HCT116 (cell line): ENCODE data around the gene CACNA1G. TPM values are rescaled to one million over a fixed set of nuclear protein-coding genes. Genes with fewer than 3 reads are reported as not detected.

ENCODE experiments used
- ATAC-seq: fragments of 200-7000 bp; cut with Tn5 transposase; 2 replicates; pipeline ENCODE4 v1.9.1; 2020; ENCODE audit warnings: mild to moderate bottlenecking, moderate library complexity
- BruUV-seq: library from RNA; stranded (reverse); fragments of 400-500 nt; replicated peaks from 2 replicates; lab custom pipeline; 2021; lab: Mats Ljungman, UMichigan
- CTCF ChIA-PET: fragments of 300-600 bp; sonication (Branson Sonifier 250); formaldehyde crosslinking; loops from one replicate; lab custom pipeline; 2021; ENCODE audit warnings: antibody characterized with exemption; lab: Charles Lee
- POLR2A ChIA-PET: fragments of 300-600, 350-600 bp; sonication (Branson Sonifier 250); formaldehyde crosslinking; loops from one replicate; lab custom pipeline; 2021; ENCODE audit warnings: antibody characterized with exemption; lab: Charles Lee
- RAD21 ChIA-PET, 2 experiments: fragments of 300-600 bp; sonication (Branson Sonifier 250); formaldehyde crosslinking; loops; one replicate each; lab custom pipeline; 2023; ENCODE audit warnings: low total read pairs in 2 of 2; ENCODE audit not compliant: uncharacterized antibody in 2 of 2, unreplicated experiment in 2 of 2, low non-redundant PET in 1 of 2; lab: Charles Lee
- DNase-seq: peaks from one replicate; pipeline ENCODE4 v3.0.0-alpha.2; 2010; ENCODE audit warnings: low read depth, low spot score
- H2AFZ ChIP-seq: fragments of 200-600 bp; shearing (Covaris generic), sonication (generic); 2 replicates; pipeline ENCODE4 v1.6.1; 2017; ENCODE audit warnings: low read depth, mixed run types, mixed read lengths, antibody characterized with exemption, low read length; ENCODE audit not compliant: poor library complexity, severe bottlenecking
- H3K27ac ChIP-seq: 2 replicates; pipeline ENCODE4 v1.5.1; 2012; ENCODE audit warnings: low read depth, low read length
- H3K27me3 ChIP-seq: fragments of 200-600 bp; sonication (generic); 2 replicates; pipeline ENCODE4 v1.6.1; 2016; ENCODE audit warnings: mixed run types, low read length, mixed read lengths; ENCODE audit not compliant: insufficient read depth
- H3K36me3 ChIP-seq, 2 experiments: fragments of 200-500 bp in 1 of 2; fragments of 200-600 bp in 1 of 2; sonication (Bioruptor generic) in 1 of 2; sonication (generic) in 1 of 2; 2 replicates each; pipeline versions ENCODE4 v1.5.1 to v1.6.1; 2014 to 2016; ENCODE audit warnings: low read length in 2 of 2, inconsistent platforms in 1 of 2, mixed read lengths in 1 of 2, mixed run types in 1 of 2; ENCODE audit not compliant: insufficient read depth in 2 of 2, control insufficient read depth in 1 of 2
- H3K4me1 ChIP-seq, 2 experiments: fragments of 200-600 bp in 1 of 2; sonication (generic) in 1 of 2; 2 replicates each; pipeline versions ENCODE4 v1.5.1 to v1.6.1; 2012 to 2017; ENCODE audit warnings: low read length in 2 of 2, inconsistent platforms in 1 of 2, mild to moderate bottlenecking in 1 of 2, mixed read lengths in 1 of 2, mixed run types in 1 of 2, moderate library complexity in 1 of 2; ENCODE audit not compliant: insufficient read depth in 2 of 2, control insufficient read depth in 1 of 2
- H3K4me2 ChIP-seq: fragments of 200-600 bp; sonication (generic); 2 replicates; pipeline ENCODE4 v1.6.1; 2017; ENCODE audit warnings: mixed run types, low read length, mixed read lengths
- H3K4me3 ChIP-seq, 2 experiments: fragments of 200-600 bp in 1 of 2; sonication (generic) in 1 of 2; replicated peaks in 1 of 2; 2 replicates each; pipeline ENCODE4 v1.5.1; 2011 to 2016; ENCODE audit warnings: low read length in 2 of 2, control low read depth in 1 of 2, low read depth in 1 of 2, mild to moderate bottlenecking in 1 of 2, mixed read lengths in 1 of 2, mixed run types in 1 of 2
- H3K79me2 ChIP-seq: fragments of 200-600 bp; sonication (generic); 2 replicates; pipeline ENCODE4 v1.6.1; 2017; ENCODE audit warnings: mild to moderate bottlenecking, mixed run types, low read length, moderate library complexity, mixed read lengths; ENCODE audit not compliant: insufficient read depth
- H3K9ac ChIP-seq: fragments of 200-600 bp; sonication (generic); 2 replicates; pipeline ENCODE4 v1.6.1; 2016; ENCODE audit warnings: low read length, mixed read lengths
- H3K9me2 ChIP-seq: fragments of 200-600 bp; sonication (generic), shearing (Covaris generic); 2 replicates; pipeline ENCODE4 v1.6.1; 2017; ENCODE audit warnings: mixed run types, mild to moderate bottlenecking, moderate library complexity; ENCODE audit not compliant: insufficient read depth
- H3K9me3 ChIP-seq, 2 experiments: fragments of 200-500 bp in 1 of 2; fragments of 200-600 bp in 1 of 2; sonication (Bioruptor generic) in 1 of 2; sonication (generic) in 1 of 2; 2 replicates each; pipeline ENCODE4 v1.6.1; 2014 to 2017; ENCODE audit warnings: low read length in 2 of 2, mixed read lengths in 2 of 2, inconsistent platforms in 1 of 2, low read depth in 1 of 2, mild to moderate bottlenecking in 1 of 2, mixed run types in 1 of 2, moderate library complexity in 1 of 2; ENCODE audit not compliant: control insufficient read depth in 1 of 2, insufficient read depth in 1 of 2
- H4K20me1 ChIP-seq: fragments of 200-600 bp; sonication (generic), shearing (Covaris generic); 2 replicates; pipeline ENCODE4 v1.6.1; 2017; ENCODE audit warnings: mixed run types, mild to moderate bottlenecking, moderate library complexity; ENCODE audit not compliant: insufficient read depth
- ATF3 ChIP-seq: IDR thresholded peaks from 2 replicates; pipeline ENCODE4 v1.6.1; 2012
- CEBPB ChIP-seq: IDR thresholded peaks from 2 replicates; pipeline ENCODE4 v1.6.1; 2012; ENCODE audit warnings: low read depth
- EGR1 ChIP-seq: IDR thresholded peaks from 2 replicates; pipeline ENCODE4 v1.6.1; 2012; ENCODE audit warnings: low read depth
- ELF1 ChIP-seq: IDR thresholded peaks from 2 replicates; pipeline ENCODE4 v1.6.1; 2012; ENCODE audit warnings: low read depth, borderline replicate concordance
- EZH2phosphoT487 ChIP-seq: fragments of 200-600 bp; IDR thresholded peaks from 2 replicates; pipeline ENCODE4 v1.6.1; 2018; ENCODE audit warnings: antibody characterized with exemption, borderline replicate concordance
- JUND ChIP-seq: IDR thresholded peaks from 2 replicates; pipeline ENCODE4 v1.6.1; 2012
- POLR2A ChIP-seq: IDR thresholded peaks from 2 replicates; pipeline ENCODE4 v1.7.0; 2011; ENCODE audit warnings: borderline replicate concordance; ENCODE audit not compliant: insufficient read depth, insufficient read length; ENCODE audit errors: extremely low read depth
- POLR2AphosphoS5 ChIP-seq: IDR thresholded peaks from 2 replicates; pipeline ENCODE4 v1.6.1; 2011; ENCODE audit warnings: mild to moderate bottlenecking, low read depth, low read length, moderate library complexity
- REST ChIP-seq: IDR thresholded peaks from 2 replicates; pipeline ENCODE4 v1.6.1; 2012; ENCODE audit warnings: low read depth
- SIN3A ChIP-seq: IDR thresholded peaks from 2 replicates; pipeline ENCODE4 v1.6.1; 2012; ENCODE audit warnings: low read depth
- SRF ChIP-seq: IDR thresholded peaks from 2 replicates; pipeline ENCODE4 v1.6.1; 2012; ENCODE audit warnings: low read depth
- YY1 ChIP-seq: IDR thresholded peaks from 2 replicates; pipeline ENCODE4 v1.6.1; 2011; ENCODE audit warnings: low read length, low read depth, moderate library complexity, mild to moderate bottlenecking; ENCODE audit not compliant: insufficient replicate concordance; ENCODE audit errors: extremely low read depth
- ZFX ChIP-seq: fragments of 450-650 bp; IDR thresholded peaks from 2 replicates; pipeline ENCODE4 v1.6.1; 2017
- ZNF274 ChIP-seq: fragments of 200-500 bp; sonication (Bioruptor generic); IDR thresholded peaks from 2 replicates; pipeline ENCODE4 v1.6.1; 2014; ENCODE audit warnings: mild to moderate bottlenecking, low read depth, low read length, inconsistent platforms
- intact Hi-C: fragments of 100-400 bp; cut with micrococcal nuclease; formaldehyde crosslinking; loops from 2 replicates; pipeline ENCODE4 v1.10.0; 2022
- total RNA-seq: library from RNA; stranded (reverse); gene quantifications from one replicate; pipeline ENCODE4 v1.2.1, GENCODE V29; 2021; ENCODE audit not compliant: unreplicated experiment
- TF ChIP-seq, protein P1 (sequence below): IDR thresholded peaks from 2 replicates; pipeline ENCODE4 v1.6.1; 2011; ENCODE audit warnings: mild to moderate bottlenecking, low read length, moderate library complexity; ENCODE audit not compliant: insufficient replicate concordance; ENCODE audit errors: extremely low read depth

The CACNA1G gene
- total RNA-seq, 1 experiment from 2014 or later, result 3.4 TPM

DNA sequence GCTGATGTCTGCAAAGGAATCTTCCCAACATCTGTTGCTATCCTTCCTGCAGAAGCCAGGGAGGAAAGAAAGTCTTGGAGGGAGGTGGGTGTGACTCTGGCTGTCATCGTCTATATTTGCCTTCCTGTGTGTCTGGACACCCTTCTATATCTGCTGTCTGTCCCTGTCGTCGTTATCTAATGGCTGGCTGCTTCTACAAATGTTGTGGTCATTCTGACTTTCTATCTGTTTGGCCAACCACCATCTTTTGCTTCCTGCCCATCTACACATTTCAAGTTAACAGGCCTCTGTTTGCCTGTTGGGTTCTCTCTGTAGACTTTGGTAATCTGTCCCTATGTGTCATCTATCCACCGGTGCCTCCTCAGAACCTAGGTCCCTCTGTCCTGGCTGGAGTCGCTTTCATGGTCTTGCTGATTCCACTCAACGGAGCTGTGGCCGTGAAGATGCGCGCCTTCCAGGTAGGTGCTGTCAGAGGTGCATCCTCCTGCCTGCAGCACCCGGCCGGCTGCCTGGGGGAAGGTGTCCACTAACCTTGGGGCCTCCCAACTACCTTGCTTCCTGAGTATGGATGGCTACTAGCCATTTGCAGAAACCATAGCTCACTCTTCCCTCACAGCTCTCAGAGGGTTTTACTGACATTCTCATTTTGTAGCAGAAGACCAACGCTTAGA lies 104.4 kb downstream of the CACNA1G start:
- intact Hi-C loops, result no loop called here
- CTCF ChIA-PET, result no interaction called here
- Histone ChIP-seq H2AFZ (no peak overlapping the region), H3K9me2 (no peaks in the 10 kb centered on the region), H3K27me3 (no peaks in the 10 kb centered on the region), H3K4me1 (peaks cover 56 to 88% of the 10 kb centered on the region in 2 experiments), H3K36me3 (no peaks in the 10 kb centered on the region), H3K4me3 (no peak overlapping the region), H3K9ac (no peak overlapping the region)
- TF ChIP-seq EGR1 (no peak), POLR2AphosphoS5 (no peak; the same call in 1 of the 2 replicates), CEBPB (no peak), SRF (no peak), ZNF274 (no peak), ZFX (no peak), POLR2A (no peak), EZH2phosphoT487 (no peak), ELF1 (no peak), JUND (no peak), YY1 (no peak), ATF3 (no peak)
- TF ChIP-seq, all 23 proteins: peak for 0
- no peaks in the 10 kb centered on the region for H3K9me3 ChIP-seq
- no peak for DNase-seq
- RAD21 ChIA-PET, result interaction anchor here in 1 of 2 experiments (0.7 kb wide), 1 partner anchor 144 kb away, joined by 5 read pairs; no protein-coding TSS in a partner anchor
- H3K4me2 ChIP-seq, result no peak overlapping the region
- POLR2A ChIA-PET, result no interaction called here
- no peaks in the 10 kb centered on the region for H3K79me2 ChIP-seq
- ATAC-seq, result no peak
- BruUV-seq, result no TSS peak
- H3K27ac ChIP-seq, result no peak overlapping the region
- no peaks in the 10 kb centered on the region for H4K20me1 ChIP-seq

DNA sequence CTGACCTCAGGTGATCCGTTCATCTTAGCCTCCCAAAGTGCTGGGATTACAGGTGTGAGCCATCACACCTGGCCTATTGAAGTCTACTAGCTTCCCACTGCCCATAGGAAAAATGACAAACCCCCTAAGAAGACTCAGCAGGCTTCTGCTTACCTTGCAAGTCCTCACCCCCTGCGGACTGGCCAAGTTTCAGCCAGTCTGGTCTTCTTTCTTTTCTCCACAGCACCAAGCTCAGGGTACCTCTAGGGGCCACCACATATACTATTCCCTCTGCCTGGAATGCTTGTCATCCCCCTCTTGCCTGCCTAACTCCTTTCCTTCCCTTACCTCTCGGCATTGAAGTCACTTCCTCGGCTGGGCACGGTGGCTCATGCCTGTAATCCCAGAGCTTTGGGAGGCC lies 105.3 kb downstream of the CACNA1G start:
- no TSS peak for BruUV-seq
- no peak overlapping the region for H3K4me2 ChIP-seq
- ChIA-PET RAD21 (no interaction called here), POLR2A (no interaction called here), CTCF (no interaction called here)
- no peaks in the 10 kb centered on the region for H4K20me1 ChIP-seq
- DNase-seq, result no peak
- intact Hi-C loops, result no loop called here
- H3K9me2 ChIP-seq, result no peaks in the 10 kb centered on the region
- no peaks in the 10 kb centered on the region for H3K36me3 ChIP-seq
- no peaks in the 10 kb centered on the region for H3K79me2 ChIP-seq
- H3K9ac ChIP-seq, result no peak overlapping the region
- peaks cover 51 to 83% of the 10 kb centered on the region in 2 experiments for H3K4me1 ChIP-seq
- no peaks in the 10 kb centered on the region for H3K27me3 ChIP-seq
- no peak overlapping the region for H3K27ac ChIP-seq
- no peaks in the 10 kb centered on the region for H3K9me3 ChIP-seq
- no peak overlapping the region for H2AFZ ChIP-seq
- no peak overlapping the region for H3K4me3 ChIP-seq
- ATAC-seq, result no peak
- no peak for TF ChIP-seq REST
- TF ChIP-seq POLR2AphosphoS5, result no peak
- TF ChIP-seq, protein P1, sequence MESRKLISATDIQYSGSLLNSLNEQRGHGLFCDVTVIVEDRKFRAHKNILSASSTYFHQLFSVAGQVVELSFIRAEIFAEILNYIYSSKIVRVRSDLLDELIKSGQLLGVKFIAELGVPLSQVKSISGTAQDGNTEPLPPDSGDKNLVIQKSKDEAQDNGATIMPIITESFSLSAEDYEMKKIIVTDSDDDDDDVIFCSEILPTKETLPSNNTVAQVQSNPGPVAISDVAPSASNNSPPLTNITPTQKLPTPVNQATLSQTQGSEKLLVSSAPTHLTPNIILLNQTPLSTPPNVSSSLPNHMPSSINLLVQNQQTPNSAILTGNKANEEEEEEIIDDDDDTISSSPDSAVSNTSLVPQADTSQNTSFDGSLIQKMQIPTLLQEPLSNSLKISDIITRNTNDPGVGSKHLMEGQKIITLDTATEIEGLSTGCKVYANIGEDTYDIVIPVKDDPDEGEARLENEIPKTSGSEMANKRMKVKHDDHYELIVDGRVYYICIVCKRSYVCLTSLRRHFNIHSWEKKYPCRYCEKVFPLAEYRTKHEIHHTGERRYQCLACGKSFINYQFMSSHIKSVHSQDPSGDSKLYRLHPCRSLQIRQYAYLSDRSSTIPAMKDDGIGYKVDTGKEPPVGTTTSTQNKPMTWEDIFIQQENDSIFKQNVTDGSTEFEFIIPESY, result no peak
- TF ChIP-seq YY1, result no peak
- no peak for TF ChIP-seq ELF1
- TF ChIP-seq SIN3A, result no peak
- TF ChIP-seq EGR1, result no peak
